HL-60 (cell line): Measurements from ENCODE around the gene NOVA2.

ENCODE experiments used
- DNase-seq, 2 experiments: peaks; one replicate each; pipeline ENCODE4 v3.0.0-alpha.2; 2010 to 2020; ENCODE audit warnings: low read depth in 1 of 2, low spot score in 1 of 2
- H3K27ac ChIP-seq: fragments of 250-450 bp; sonication (Bioruptor Pico); replicated peaks from 2 replicates; pipeline ENCODE4 v1.5.1; 2020; ENCODE audit warnings: mild to moderate bottlenecking, moderate library complexity
- H3K27me3 ChIP-seq: fragments of 250-450 bp; sonication (Bioruptor Pico); 2 replicates; pipeline ENCODE4 v1.5.1; 2021; ENCODE audit warnings: mild to moderate bottlenecking, moderate library complexity; ENCODE audit not compliant: insufficient read depth, poor library complexity, severe bottlenecking
- H3K4me3 ChIP-seq: replicated peaks from 2 replicates; pipeline ENCODE4 v1.5.1; 2011; ENCODE audit warnings: mild to moderate bottlenecking, control low read depth, low read length; ENCODE audit not compliant: insufficient read depth
- CTCF ChIP-seq: IDR thresholded peaks from one replicate; pipeline ENCODE4 v1.5.1; 2011; ENCODE audit warnings: low read length, control low read depth, inconsistent platforms; ENCODE audit not compliant: insufficient read depth
- GABPA ChIP-seq: IDR thresholded peaks from 2 replicates; pipeline ENCODE4 v1.6.1; 2012; ENCODE audit warnings: low read depth
- POLR2AphosphoS5 ChIP-seq: IDR thresholded peaks from 2 replicates; pipeline ENCODE4 v1.6.1; 2012; ENCODE audit warnings: low read depth
- REST ChIP-seq: IDR thresholded peaks from 2 replicates; pipeline ENCODE4 v1.6.1; 2012; ENCODE audit warnings: low read depth; ENCODE audit not compliant: insufficient replicate concordance
- SPI1 ChIP-seq: IDR thresholded peaks from 2 replicates; pipeline ENCODE4 v1.6.1; 2012; ENCODE audit warnings: low read depth, mild to moderate bottlenecking, borderline replicate concordance

NOVA2 gene

DNA sequence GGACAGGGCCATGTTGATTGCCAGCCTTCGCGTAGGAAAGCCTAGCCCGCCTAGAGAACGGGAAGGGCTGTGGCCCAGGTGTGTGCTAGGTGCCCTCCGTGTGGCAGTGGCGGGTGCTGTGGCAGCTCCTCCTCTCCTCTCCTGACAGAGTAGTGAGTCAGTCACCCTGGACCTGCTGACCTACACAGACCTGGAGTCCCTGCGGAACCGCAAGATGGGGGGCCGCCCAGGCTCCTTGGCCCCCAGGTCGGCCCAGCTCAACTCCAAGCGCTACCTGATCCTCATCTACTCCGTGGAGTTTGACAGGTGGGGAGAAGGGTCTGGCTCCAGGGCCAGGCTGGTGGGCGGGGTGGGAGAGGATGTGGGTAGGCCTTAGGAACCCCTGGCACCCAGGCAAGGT lies 32.7 kb upstream of the NOVA2 start:
- Histone ChIP-seq H3K27me3 (no peaks in the 10 kb centered on the region), H3K4me3 (no peak overlapping the region), H3K27ac (no peak overlapping the region)
- DNase-seq: no peak
- TF ChIP-seq POLR2AphosphoS5 (no peak), CTCF (no peak), REST (no peak), GABPA (no peak), SPI1 (no peak)

DNA sequence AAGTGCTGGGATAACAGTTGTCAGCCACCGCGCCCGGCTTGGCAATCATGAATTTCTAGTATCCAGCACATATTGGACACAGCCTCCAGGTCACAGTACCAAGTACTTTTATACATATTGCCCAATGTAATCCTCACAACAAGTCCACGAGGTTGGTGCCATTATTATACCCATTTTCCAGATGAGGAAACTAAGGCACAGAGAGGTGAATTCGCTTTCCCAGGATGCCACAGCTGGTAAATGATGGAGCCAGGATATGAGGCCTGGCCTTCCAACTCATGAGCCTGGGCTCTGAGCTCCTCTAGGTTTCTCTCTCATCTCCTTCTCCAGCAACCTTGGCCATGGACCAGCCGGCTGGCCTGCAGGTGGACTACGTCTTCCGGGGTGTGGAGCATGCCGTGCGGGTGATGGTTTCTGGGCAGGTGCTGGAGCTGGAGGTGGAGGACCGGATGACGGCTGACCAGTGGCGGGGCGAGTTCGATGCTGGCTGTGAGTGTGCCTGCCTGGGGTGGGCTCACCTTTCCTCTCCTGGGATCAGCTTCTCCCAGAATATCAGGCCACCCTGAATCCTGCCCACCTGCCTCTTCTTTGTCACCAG lies 29.1 kb upstream of the NOVA2 start:
- H3K27me3 ChIP-seq: no peaks in the 10 kb centered on the region
- TF ChIP-seq SPI1 (no peak), CTCF (no peak), REST (no peak), GABPA (no peak), POLR2AphosphoS5 (no peak)
- no peak overlapping the region for H3K27ac ChIP-seq
- H3K4me3 ChIP-seq: no peak overlapping the region
- no peak for DNase-seq

GRCh38 chr19:46000491-46001246 lies 27.0 kb upstream of the NOVA2 start:
- TF ChIP-seq POLR2AphosphoS5: no peak
- no peak for TF ChIP-seq SPI1
- no peak for TF ChIP-seq REST
- no peak for TF ChIP-seq CTCF
- Histone ChIP-seq H3K4me3 (no peak overlapping the region), H3K27ac (no peak overlapping the region), H3K27me3 (no peaks in the 10 kb centered on the region)
- DNase-seq: no peak
